ENCODE results near the gene APCDD1L. TPM values are rescaled to one million over a fixed set of nuclear protein-coding genes. Genes with fewer than 3 reads are reported as not detected.

APCDD1L gene
- total and polyA plus RNA-seq, 3 experiments from 2014 or later, result not detected

DNA sequence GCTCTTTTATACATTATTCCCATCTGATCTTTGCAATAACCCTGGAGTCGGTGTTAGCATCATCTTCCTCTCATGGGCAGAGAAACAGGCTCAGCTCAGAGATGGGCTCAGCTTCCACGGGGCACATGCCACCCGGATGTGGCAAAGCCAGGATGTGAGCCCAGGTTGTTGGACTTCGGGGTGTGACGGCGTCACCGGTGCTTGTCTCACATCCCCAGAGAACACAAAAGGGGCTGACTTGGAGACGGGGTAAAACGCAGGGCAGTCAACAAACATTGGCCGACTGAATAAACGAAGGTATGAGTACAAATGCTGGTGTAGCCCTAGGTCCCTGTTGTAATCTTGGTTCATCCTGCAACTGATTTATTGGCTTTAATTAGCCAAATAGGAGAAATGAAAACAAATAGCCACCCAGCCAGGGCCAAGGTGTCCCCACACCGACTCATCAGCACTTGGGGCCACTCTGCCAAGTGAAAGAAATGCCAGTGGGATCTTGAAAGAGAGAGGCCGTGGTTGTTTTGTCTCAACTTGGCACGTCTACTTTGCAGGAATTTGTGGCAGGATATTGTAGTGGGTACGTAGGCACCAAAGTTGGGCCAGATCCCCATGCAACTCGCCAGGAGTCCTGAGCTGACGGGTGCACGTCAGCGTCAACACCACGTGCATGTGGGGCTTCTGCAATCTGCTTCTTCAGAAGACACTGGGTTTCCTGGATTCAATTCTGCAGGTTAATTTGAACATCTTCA, 42.8 kb downstream of the APCDD1L start:
- no peak for DNase-seq
- CTCF ChIA-PET, result no interaction called here
- H3K9me3 Mint-ChIP-seq, result no peaks in the 10 kb centered on the region

DNA sequence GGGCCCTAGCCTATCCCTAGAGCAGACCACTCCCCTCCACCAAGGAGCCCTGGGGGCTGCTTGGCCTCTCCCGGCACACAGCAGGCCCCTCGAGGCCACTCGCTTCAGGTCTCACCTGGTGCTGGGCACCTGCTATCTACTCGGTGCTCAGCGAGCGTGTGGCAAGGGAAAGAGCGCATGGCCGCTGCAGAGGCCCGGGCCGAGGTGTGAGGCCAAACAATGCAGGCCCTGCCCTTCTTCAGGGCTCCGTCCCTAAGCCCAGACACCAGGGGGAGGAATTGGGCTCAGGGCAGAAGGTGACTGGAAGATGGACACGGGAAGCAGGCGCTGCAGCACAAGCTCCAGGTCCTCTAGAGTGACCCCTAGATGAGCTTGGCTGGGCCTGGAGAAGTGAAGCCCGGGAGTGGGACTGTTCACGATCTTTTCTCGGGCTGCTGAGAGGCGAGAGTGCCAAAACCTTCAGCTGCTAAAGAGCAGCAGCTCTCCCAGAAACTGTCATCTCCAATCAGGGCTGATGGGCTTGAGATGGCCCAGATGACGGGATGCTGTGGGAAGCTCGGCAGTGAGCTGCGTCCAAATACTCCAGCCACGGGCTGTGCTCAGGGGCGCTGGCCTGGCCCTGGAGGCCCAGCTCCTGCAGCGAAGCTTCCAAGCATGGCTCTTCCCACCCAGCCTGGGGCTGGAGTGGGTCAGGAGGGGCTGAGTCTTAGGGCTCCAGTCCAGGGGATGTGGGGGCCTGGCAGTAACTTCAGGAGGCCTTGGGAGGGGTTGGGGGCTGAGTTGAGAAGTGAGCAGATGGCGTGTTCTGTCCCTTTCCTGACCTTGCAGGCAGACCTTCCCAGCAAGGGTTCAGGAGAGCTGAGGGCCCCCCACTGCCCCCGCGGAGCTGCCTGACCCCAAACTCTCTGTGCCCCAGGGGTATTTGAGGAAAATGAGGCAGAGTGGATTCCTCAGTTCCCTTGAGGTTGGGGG, 43.7 kb downstream of the APCDD1L start:
- Mint-ChIP-seq H3K4me1 (no peaks in the 10 kb centered on the region), H3K9me3 (no peaks in the 10 kb centered on the region), H3K27ac (no peak overlapping the region), H3K27me3 (peaks cover 0 to 4% of the 10 kb centered on the region in 2 donors), H3K4me3 (no peak overlapping the region), H3K36me3 (peaks cover 0 to 2% (median 0%) of the 10 kb centered on the region in 3 donors)
- H3K36me3 ChIP-seq (ENCODE audit: insufficient read depth, low read length), result no peaks in the 10 kb centered on the region
- no peak overlapping the region for H3K27ac ChIP-seq (ENCODE audit: low read depth, low read length)
- POLR2A ChIA-PET, result no interaction called here
- H3K4me1 ChIP-seq (ENCODE audit: insufficient read depth, low read length), result no peaks in the 10 kb centered on the region
- no peak for DNase-seq
- H3K27me3 ChIP-seq (ENCODE audit: insufficient read depth, low read length, poor library complexity, severe bottlenecking), result no peaks in the 10 kb centered on the region
- H3K9me3 ChIP-seq (ENCODE audit: low read length), result no peaks in the 10 kb centered on the region
- CTCF ChIA-PET, result no interaction called here
- no peak overlapping the region for H3K4me3 ChIP-seq (ENCODE audit: low read length)

More for the DNA sequence above, 42.8 kb downstream of the APCDD1L start:
- Histone ChIP-seq H3K36me3 (ENCODE audit: insufficient read depth, low read length) (no peaks in the 10 kb centered on the region), H3K4me3 (ENCODE audit: low read length) (no peak overlapping the region), H3K27me3 (ENCODE audit: insufficient read depth, low read length, poor library complexity, severe bottlenecking) (no peaks in the 10 kb centered on the region), H3K27ac (ENCODE audit: low read depth, low read length) (no peak overlapping the region), H3K9me3 (ENCODE audit: low read length) (no peaks in the 10 kb centered on the region), H3K4me1 (ENCODE audit: insufficient read depth, low read length) (no peaks in the 10 kb centered on the region)
- Mint-ChIP-seq H3K27me3 (peaks cover 0 to 4% of the 10 kb centered on the region in 2 donors), H3K4me1 (no peaks in the 10 kb centered on the region), H3K4me3 (no peak overlapping the region), H3K27ac (peak overlapping the region in 1 of 8 donors; percentile 24), H3K36me3 (peaks cover 0 to 2% (median 0%) of the 10 kb centered on the region in 3 donors)
- POLR2A ChIA-PET, result no interaction called here

DNA sequence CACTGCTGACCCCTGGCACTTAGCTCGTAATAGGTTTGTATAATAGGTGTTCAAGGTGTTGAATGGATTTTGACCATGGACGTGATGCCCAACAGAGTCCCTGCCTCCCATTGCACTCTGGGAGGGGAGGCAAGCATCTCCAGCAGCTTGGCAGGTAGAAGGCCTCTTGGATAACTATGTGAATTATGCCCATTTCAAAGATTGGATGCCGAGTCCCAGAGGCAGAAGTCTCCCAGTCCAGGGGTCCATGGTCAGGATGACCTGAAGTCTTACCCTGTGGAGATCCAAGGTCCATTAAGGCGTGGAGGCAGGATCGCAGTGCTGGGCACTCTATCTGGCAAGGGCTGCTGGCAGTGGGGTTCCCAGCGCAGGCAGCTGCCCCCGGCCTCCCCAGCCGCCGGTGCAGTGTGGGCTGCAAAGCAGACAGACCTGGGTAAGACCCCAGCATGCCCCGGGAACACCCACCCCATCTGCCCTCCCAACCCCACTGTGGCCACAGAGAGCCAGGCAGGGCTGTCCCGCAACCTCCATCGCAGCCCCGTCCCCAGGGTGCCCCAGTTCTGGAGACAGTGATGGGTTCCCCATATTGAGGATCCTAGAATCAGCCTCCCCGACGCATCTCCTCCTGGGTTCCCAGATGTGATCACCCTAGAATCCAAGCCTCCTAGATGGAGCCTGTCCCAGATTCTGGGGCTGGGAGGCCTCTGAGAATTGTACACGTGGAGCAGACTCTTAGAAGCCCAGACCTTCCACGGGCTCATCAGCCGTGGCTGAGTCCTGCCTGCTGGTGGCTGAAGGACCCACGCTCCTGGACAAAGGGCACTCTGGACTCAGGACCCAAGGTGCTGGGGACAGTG, 44.6 kb downstream of the APCDD1L start:
- H3K4me3 ChIP-seq (ENCODE audit: low read length), result no peak overlapping the region
- no peak for DNase-seq
- Mint-ChIP-seq H3K27ac (no peak overlapping the region), H3K36me3 (peaks cover 0 to 2% (median 0%) of the 10 kb centered on the region in 3 donors), H3K4me1 (no peaks in the 10 kb centered on the region), H3K27me3 (peaks cover 0 to 8% of the 10 kb centered on the region in 2 donors), H3K4me3 (no peak overlapping the region), H3K9me3 (no peaks in the 10 kb centered on the region)
- ChIA-PET POLR2A (no interaction called here), CTCF (no interaction called here)
- no peaks in the 10 kb centered on the region for H3K27me3 ChIP-seq (ENCODE audit: insufficient read depth, low read length, poor library complexity, severe bottlenecking)
- H3K36me3 ChIP-seq (ENCODE audit: insufficient read depth, low read length), result no peaks in the 10 kb centered on the region
- H3K27ac ChIP-seq (ENCODE audit: low read depth, low read length), result no peak overlapping the region
- H3K4me1 ChIP-seq (ENCODE audit: insufficient read depth, low read length), result no peaks in the 10 kb centered on the region
- H3K9me3 ChIP-seq (ENCODE audit: low read length), result no peaks in the 10 kb centered on the region

DNA sequence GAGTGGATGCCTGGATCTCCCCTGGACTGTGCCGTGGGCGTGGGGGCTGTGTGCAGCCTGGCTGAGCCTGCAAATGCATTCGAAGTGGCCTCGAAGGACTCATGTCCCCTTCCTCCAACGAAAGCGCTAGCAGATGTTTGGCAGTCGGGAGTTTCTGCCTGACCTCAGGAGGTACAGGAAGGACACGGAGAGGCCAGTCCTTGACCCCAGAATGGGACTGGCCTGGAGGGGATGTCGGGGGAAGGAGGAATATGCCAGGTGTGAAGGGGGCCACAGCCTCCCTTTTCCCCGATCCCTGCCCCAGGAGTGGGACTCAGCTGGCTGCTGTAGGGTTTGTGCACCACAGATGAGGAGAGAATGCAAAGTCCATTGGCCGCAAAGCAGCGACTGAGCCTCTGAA, 45.6 kb downstream of the APCDD1L start:
- H3K4me3 ChIP-seq (ENCODE audit: low read length), result no peak overlapping the region
- H3K4me1 Mint-ChIP-seq, result no peaks in the 10 kb centered on the region
- H3K36me3 Mint-ChIP-seq, result peaks cover 0 to 2% (median 0%) of the 10 kb centered on the region in 3 donors
- POLR2A ChIA-PET, result no interaction called here
- H3K27me3 ChIP-seq (ENCODE audit: insufficient read depth, low read length, poor library complexity, severe bottlenecking), result no peaks in the 10 kb centered on the region
- H3K27ac ChIP-seq (ENCODE audit: low read depth, low read length), result no peak overlapping the region
- no peaks in the 10 kb centered on the region for H3K36me3 ChIP-seq (ENCODE audit: insufficient read depth, low read length)
- peaks cover 0 to 9% of the 10 kb centered on the region in 2 donors for H3K27me3 Mint-ChIP-seq
- no peak for DNase-seq
- no peaks in the 10 kb centered on the region for H3K9me3 Mint-ChIP-seq
- H3K4me3 Mint-ChIP-seq, result no peak overlapping the region
- CTCF ChIA-PET, result no interaction called here
- H3K4me1 ChIP-seq (ENCODE audit: insufficient read depth, low read length), result no peaks in the 10 kb centered on the region
- H3K9me3 ChIP-seq (ENCODE audit: low read length), result no peaks in the 10 kb centered on the region
- no peak overlapping the region for H3K27ac Mint-ChIP-seq

- H3K4me1 ChIP-seq (ENCODE audit: insufficient read depth, low read length), result no peaks in the 10 kb centered on the region
- POLR2A ChIA-PET, result no interaction called here
- no peaks in the 10 kb centered on the region for H3K4me1 Mint-ChIP-seq
- H3K27me3 Mint-ChIP-seq, result peaks cover 0 to 9% of the 10 kb centered on the region in 2 donors
- peak overlapping the region in 1 of 8 donors; percentile 59 for H3K27ac Mint-ChIP-seq
- no peak for DNase-seq
- no peak overlapping the region for H3K4me3 Mint-ChIP-seq
- no peak overlapping the region for H3K27ac ChIP-seq (ENCODE audit: low read depth, low read length)
- no peaks in the 10 kb centered on the region for H3K9me3 ChIP-seq (ENCODE audit: low read length)
- H3K36me3 ChIP-seq (ENCODE audit: insufficient read depth, low read length), result no peaks in the 10 kb centered on the region
- no peak overlapping the region for H3K4me3 ChIP-seq (ENCODE audit: low read length)
- peaks cover 0 to 2% (median 0%) of the 10 kb centered on the region in 3 donors for H3K36me3 Mint-ChIP-seq
- H3K9me3 Mint-ChIP-seq, result peaks cover 0 to 2% (median 0%) of the 10 kb centered on the region in 5 donors
- CTCF ChIA-PET, result no interaction called here
- no peaks in the 10 kb centered on the region for H3K27me3 ChIP-seq (ENCODE audit: insufficient read depth, low read length, poor library complexity, severe bottlenecking)
Observed at GRCh38 chr20:58467572-58468527, 47.3 kb downstream of the APCDD1L start.

DNA sequence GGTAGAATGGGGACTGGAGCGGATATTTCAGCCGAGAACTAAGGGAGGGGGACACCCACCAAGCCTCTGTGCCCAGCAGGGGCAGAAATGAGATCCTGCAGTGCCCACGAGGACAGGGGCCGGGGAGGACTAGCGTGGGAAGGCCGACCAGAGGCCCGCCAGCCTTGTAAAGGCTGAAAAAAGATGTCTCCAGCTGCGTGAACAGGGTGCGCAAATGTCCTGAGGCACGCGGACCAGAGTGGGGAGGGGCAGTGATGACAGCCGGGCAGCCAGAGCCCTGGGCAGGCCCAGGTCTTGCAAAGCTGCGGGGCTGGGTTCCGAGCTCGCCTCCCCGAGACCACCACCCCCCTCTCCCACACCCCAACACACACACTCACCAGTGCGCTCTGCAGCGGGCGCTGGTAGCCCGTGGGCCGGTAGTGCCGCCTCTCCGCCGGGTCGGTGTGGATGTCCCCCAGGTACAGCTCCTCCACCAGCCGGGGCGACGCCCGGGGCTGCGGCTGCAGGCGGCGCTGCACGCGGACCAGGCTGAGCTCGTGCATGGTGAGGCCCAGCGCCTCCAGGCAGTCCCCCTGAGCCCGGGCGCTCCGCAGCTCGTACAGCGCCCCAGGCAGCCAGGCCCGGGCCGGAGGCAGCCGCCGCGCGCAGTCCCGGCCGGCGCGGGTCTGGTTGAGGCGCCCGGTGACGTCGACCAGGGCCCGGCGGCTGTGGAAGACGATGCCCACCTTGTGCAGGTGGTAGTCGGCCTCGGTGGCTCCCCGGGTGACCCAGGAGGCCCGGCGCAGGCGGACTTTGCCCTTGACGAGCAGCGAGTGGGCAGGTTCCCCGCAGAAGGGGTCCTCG, 48.2 kb downstream of the APCDD1L start:
- Histone ChIP-seq H3K27me3 (ENCODE audit: insufficient read depth, low read length, poor library complexity, severe bottlenecking) (no peaks in the 10 kb centered on the region), H3K27ac (ENCODE audit: low read depth, low read length) (no peak overlapping the region), H3K4me3 (ENCODE audit: low read length) (no peak overlapping the region), H3K36me3 (ENCODE audit: insufficient read depth, low read length) (no peaks in the 10 kb centered on the region), H3K4me1 (ENCODE audit: insufficient read depth, low read length) (no peaks in the 10 kb centered on the region), H3K9me3 (ENCODE audit: low read length) (no peaks in the 10 kb centered on the region)
- Mint-ChIP-seq H3K4me1 (no peaks in the 10 kb centered on the region), H3K27me3 (peaks cover 0 to 9% of the 10 kb centered on the region in 2 donors), H3K4me3 (no peak overlapping the region), H3K27ac (no peak overlapping the region), H3K9me3 (peaks cover 0 to 2% (median 0%) of the 10 kb centered on the region in 5 donors), H3K36me3 (no peaks in the 10 kb centered on the region)
- DNase-seq, result no peak
- POLR2A ChIA-PET, result no interaction called here
- CTCF ChIA-PET, result no interaction called here
